ENCODE data around the gene CCNI2.

DNA sequence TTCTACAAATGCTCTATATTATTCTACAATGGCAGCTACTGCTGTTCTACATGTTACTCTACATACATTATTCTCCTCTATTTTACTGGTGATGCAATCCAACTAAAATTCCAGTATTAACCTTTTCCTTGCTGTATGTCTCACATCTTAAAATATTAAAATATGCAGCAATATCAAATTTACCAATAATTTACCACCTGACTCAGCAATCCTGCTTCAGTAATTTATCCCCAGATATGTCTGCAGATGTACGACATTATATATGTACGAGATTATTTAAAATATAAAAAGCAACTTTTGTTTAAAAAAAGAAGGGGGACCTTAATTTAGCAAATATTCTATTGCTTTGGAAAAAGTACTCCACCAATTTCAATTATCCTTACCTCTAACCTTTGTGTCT is 21.5 kb upstream of the CCNI2 start:
- TF ChIP-seq POLR2A (IDR thresholded peaks at IDR 0.05) (no peak), CTCF (IDR thresholded peaks at IDR 0.05) (no peak)
